HG03135 (cell line): Measurements from ENCODE around the gene GRHL3.

Source experiments
- ATAC-seq: cut with Tn5 transposase; IDR thresholded peaks from one replicate; pipeline ENCODE4 v1.9.1; 2021; ENCODE audit warnings: mild to moderate bottlenecking, moderate library complexity; ENCODE audit not compliant: unreplicated experiment

GRHL3 gene

DNA sequence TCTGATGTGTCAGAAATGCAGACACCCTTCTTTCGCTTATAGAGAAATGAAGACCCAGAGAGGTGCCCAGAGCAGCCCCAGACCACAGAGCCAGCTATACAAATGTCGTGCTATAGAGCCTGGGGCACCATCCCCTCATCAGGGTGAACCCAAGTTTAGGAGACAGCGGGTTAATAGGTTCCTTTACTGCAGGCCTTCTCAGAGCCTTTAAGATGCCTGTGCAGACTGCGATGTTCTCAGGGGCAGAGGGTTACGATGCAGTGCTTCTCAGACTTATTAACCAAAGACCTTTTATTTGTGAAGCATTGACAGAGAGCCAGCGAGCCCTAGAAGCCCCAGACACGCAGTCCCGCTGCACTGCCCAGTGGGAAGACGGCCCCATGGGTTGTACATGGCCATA lies 47.5 kb downstream of the GRHL3 start:
- ATAC-seq: no peak

DNA sequence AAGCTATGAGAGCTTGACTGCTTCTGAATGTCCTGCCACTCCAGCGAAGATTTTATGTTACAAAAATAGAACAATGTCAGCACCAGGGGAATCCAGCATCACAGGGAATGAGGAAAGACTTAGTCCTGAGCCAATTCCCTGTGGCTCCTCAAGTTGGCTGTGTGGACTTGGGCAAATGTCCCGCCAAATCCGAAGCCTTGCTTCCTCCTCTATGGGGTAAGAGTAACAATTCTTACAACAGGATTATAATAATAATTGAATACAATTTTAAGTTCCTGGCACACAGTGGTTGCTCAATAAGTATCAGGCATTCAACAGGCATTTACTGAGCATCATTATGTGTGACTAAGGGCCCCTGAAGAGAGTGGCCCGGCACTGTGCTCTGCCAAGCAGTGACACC lies 50.0 kb downstream of the GRHL3 start:
- ATAC-seq: no peak

DNA sequence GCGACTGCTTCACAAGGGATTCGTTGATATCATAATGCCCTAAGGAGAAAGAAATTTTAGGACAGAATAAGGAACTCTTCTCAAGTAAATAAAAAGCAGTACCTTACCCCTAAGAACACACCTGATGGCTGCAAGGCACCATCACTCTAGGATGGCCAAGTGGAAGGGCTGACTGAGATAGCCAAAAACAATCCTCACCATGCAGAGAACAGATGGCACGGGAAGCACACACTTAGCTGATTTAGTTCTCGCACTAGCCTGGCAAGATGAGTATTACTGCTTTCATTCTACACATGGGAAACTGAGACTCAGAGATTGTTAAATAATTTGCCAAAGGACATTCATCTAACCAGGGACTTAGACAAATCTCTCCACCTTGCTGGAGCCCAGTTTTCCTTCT lies 50.6 kb downstream of the GRHL3 start:
- no peak for ATAC-seq

DNA sequence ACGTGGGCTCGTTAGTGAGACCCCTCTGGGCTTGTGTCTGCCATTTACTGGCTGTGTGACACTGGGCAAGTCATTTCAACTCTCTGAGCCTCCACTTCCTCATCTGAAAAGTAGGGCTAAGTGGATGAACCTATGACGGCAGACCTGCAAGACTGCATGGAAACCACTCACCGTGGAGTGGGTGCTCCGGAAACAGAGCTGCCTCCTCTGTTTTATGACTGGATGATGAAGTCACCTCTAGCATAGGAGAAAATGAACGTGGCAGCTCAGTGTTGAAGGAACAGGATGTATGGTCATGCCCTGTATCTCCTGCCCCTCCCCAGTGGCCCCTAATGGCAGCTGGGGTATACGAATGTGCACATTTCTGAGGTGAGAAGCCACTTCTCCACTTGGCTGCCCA lies 53.9 kb downstream of the GRHL3 start:
- no peak for ATAC-seq

DNA sequence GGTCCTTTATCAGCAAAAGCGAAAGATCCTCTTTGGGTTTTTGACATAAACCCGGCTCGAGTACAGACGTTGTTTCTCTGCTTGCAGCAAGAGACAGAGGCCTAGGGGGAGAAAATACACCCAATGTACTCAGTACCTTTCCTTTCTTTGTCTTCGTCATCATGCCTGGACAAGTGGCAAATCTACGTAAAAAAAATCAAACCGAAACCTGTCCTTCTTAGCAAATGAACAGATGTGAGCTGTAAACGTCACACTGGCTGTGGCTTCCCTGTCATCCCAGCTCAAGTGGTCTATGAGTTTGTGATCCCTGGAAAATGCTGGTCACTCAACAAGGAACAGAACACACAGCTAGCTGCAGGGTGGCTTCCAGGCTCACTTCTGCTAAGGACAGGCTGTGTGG lies 54.6 kb downstream of the GRHL3 start:
- ATAC-seq: no peak

DNA sequence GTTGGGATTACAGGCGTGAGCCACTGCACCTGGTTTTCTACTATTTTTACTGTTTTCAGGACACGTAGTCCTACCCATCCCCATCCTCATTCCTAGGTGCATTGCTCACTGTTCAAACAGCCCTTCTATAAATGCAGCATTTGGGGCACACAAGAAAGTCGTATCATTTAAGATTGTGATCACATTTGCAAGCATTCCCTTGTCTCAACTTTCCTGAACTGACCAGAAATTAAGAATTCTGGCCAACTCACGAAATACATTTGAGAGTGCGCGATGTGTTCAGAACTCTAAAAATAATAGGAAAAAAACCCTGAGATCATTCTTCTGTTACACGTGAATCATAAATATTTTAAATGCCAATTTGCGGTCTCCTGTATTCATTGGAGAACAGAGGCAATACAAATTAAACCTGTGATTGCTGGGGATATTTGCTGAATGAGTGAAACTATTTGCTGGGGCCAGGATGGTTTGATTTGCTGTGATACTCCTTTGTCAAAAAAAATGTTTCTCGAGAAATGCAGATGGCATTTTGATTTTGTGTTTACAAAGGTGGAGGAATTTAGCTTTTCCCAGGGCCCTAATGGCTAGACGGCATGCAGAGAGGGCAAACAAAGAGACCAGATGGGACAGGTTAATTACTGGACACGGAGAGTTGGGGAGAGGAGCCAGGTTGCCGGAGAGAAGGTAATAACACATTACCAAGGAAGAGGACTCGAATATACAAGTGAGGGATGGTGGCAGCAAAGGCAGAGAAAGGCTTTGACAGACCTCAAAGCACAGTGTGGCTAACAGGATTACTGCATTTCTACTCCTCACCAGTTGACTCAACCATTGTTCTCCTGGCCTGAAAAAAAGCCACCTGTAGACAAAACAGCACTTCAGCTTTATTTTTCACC lies 56.0 kb downstream of the GRHL3 start:
- ATAC-seq: no peak

DNA sequence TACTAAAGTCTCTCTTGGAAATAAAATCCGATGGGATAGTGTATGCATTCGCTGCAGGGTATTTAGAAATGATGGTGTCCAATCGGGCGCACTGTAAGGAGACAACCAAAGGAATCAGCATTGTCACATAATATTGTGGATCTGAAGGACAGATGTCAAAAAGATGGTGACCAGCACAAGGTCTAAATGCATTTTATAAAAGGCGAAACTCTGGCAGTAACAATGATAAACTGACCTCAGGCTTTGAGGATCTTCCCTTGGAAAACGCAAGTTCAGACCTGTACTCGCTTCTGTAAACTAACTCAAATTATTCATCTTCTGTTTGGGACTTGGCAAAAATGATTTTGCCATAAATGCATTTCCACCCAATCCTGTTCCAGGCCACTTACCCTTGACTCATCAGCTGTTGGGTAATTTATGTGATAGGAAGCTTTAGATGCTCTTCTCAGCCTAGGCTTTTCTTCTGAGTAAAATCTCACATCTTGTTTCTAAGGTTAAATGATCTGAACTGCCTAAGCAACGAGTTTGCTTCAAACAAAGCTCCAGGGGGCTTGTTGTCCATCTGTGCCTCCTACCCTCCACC lies 60.7 kb downstream of the GRHL3 start:
- no peak for ATAC-seq

DNA sequence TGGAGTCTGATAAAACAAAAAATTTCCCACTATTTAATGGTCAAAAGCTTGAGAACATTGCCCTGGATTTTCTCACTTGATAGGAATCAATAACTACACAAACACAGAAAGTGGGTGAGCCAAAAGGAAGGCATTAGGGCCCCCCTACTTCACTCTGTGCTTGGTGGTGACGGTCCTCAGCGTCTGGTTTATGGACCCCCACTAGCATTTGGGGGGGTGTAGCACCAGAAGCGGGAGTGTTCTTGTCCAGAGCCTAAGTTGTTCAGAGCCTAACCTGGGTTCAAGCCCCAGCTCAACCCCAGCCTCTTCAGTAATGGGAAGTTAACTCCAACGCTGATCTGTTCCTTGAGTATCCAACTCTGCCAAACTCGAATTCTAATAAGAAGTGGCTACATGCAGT lies 61.4 kb downstream of the GRHL3 start:
- no peak for ATAC-seq

DNA sequence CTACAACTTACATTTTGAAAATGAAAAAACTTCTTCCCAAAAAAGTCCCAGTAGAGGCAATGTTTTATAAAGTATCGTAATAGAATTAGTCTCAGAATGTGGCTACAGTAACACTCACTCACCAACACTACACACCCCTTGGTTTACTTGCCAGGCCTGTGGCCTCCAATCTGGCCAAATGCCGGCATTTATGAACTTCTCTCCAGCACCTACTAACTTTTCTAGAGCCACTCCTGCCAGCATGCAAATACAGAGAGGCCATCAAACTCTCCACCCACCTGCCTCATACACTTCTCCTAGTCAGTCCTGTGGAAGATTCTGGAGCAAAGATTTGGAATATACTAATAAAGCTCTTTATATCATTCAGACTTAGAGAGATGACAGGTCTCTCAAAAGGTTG lies 62.1 kb downstream of the GRHL3 start:
- no peak for ATAC-seq

DNA sequence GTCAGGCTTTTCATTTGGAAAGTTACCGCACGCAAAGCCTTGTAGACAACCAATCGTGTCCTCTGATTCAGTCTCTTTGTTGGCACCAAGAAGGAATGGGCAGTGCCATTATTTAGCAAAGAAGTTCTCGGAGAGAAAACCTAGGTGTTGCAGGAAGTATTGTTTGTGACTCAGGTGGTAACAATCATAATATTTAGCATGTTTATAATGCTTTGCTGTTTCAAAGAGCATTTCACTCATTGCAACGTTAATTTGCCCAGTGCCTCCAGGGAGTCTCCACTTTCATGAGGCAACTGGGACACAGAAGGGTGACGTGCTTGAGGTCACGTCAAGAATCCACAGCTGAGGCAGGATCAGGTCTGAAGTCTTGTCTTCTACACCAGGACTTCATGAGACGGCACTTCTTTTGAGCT lies 63.0 kb downstream of the GRHL3 start:
- no peak for ATAC-seq

DNA sequence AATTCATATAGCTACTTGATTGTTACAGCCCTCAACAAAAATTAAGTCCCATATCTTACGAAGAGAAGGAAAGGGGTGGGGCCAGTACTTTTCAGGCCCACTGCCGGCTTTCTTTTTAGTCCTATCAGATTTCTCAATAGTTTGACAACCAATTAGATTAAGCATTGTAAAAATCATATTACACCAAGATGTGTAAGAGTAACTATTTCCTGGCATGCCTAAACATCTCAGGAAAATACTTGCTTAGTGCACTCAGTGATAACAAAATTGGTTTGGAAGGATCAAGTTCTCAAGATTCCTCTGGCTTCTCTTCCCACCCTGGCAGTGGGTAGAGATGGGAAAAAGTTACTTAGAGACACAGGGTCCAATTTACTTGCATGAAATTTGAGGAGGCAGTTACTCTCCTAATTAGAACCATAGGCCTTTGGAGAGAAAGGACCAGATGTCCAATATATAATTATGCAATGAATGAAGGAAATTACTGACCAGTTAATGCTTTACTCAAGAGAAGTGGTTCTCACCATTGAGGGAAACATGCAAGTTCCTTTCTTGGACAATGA lies 64.3 kb downstream of the GRHL3 start:
- no peak for ATAC-seq

DNA sequence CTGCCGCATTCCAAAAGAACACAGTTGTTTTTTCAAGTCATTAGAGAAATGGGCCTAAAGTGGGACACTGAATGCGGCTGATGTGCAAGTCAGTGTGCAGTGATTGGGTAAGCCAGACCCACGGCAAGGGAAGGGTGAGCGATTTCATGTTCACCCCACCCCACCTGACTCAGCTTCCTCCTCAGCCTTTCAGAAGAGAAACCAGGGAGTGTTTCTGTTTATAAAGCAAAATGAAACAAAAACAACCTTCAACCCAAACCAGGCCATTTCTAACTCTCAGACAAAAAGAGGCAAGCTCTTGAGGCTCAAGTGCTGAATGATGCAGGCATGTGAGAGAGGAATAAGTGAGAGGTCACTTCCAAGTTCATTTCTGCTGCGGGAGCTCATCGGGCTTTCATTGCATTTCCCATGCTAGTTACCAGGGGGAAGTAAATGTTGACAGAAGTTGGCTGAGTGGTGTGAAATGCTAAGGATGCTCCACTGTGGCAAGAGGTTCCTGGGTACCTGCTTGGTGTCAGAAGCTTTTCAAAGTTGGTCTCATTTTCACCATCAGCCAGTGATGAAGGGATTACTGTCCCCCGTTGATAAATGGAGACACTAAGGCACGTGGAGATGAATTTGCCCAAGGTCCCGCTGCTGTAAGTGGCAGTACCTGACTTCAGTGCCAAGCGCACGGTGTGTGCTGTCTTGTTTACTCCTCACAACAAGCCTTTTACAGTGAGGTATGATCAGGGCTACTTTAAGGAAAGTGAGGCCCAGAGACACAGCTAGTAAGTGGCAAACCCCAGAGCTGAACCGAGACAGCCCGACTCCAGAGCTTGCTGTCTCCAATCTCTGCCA lies 65.3 kb downstream of the GRHL3 start:
- ATAC-seq: no peak

DNA sequence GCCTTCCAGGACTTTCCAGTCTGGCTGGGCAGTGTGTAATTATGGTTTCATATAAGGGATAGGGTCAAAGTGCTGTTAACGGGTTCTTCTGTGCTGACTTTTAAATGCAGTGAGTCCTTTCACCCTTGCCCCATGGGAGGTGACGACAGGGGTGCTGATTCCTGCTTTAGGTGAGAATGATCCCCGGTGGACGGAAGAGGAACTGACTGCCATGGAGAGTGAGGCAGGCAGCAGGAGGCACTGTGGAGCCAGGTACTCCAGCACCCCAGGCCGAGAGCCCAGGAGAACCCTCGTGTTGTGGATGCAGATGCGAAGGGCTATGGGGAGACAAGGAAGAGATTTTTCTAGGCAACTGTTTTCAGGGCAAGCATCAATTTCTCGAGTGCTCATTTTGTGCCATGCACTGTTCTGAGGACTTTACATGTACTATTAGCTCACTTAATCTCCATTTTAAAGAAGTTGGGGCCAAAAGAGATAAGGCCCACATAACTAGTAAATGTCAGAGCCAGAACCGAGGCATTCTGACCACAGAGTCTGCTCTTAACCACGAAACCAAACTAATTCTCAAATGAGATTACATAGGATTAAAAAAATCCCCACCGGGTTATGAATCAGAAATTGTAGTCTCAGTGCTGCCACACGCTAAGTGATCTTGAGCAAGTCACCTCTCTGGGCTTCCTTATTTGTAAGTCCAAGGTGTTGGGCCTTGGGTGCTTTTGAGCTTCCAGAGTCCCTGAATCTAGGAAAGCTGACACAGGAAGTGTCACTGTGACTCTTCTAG lies 66.2 kb downstream of the GRHL3 start:
- no peak for ATAC-seq

DNA sequence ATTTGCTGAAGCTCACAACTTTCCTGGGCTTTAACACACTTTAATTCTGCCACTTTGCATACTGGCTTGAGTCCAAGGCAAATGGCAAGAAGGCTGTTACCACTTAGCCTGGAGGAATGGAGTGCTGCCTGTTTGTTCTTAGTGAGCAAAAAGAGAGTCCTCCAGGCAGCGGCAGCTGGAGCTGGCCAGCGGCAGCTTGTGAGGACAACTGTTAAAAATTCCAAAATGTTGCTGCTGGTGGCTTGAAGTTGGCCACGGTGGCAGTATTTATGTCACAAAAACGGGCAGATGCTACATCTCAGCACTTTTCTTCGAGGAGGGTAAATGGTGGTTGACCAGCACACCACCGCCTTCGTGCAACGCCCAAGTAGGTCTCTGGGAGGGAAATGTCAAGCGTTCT lies 67.1 kb downstream of the GRHL3 start:
- ATAC-seq: no peak

DNA sequence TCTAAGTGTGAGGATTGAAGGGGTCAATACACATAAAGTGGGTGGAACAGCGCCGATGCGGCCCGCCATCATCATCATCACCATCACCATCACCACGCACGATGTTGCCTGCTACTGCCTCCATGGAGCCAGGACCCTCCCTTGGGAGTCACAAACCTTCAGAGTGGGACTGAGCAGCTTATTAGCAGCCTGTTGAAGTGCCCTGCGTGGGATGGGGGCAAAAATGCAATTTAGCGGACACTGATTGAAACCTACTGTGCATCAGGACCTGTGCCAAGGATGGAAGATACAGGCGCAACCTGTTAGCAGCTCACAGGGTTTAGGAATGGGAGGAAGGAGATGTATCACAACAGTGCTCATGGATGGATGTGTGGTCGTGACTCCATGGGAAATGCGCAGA lies 67.8 kb downstream of the GRHL3 start:
- no peak for ATAC-seq

DNA sequence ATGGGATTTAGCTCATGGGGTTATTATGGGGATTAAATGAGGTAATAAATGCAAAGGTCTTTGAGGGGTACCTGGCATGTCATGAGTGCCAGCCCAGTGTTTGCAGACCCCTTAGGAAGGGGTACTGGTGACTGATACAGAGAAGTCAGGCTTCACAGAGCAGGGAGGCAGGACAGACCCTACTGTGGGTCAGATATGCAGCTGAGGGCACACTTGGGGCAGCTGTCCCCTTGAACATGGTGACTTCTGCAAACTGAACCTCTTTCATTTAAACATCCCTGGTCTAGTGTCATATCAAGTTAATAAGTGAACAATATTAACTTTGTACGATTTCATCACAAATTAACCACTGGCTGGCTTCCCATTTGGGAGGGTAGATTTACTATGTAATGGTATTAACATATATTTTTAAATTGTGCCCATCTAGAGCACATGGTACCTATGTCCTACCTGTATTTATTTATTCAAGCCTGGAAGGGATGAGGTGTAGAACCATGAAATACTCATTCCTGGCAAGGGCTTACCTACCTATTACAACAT lies 68.5 kb downstream of the GRHL3 start:
- ATAC-seq: no peak

DNA sequence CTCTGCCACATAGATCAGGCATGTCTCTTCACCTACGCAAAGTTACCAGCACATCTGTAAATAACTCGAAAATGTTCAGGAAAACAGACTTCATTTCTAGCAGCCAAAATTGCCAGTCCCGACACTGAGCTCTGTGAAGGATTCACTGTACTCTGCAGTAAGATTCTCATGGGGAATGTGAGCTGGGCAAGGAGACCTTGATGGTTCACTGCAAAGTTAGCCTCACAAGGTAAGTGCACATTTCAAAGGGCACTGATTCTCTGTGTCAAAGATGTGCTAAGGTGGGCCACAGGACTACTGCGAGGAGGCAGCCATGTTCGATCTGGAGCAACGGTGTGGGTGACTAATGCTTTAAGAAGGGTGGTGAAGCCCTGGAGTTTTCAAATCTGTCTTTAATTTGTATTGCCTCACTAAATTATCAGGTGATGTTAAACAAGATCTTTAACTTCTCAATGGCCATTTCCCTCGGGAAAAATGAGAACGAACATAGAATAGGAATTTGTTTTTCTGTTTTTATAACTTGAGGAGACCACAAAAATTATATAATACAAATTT lies 69.3 kb downstream of the GRHL3 start:
- no peak for ATAC-seq

DNA sequence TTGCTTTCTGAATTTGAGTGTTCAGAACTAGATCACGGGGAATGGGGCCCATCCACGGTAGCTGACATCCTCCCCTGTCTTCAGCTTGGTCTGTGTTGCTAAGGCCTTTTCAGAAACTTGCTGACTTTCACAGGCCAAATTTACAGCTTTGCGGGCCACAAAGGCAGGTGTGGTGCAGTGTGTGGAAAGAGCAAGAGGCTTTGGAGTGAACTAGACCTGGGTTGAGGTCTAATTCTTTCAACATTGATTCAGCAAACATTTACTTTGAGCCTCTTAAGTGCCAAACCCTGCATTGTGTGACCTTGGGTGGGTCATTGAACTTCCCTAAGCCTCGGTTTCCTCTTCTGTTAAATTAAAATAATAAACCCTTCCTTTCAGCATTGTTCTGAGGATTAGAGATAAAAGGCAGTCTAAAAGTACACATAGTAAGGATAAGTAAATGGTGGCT lies 70.1 kb downstream of the GRHL3 start:
- no peak for ATAC-seq

DNA sequence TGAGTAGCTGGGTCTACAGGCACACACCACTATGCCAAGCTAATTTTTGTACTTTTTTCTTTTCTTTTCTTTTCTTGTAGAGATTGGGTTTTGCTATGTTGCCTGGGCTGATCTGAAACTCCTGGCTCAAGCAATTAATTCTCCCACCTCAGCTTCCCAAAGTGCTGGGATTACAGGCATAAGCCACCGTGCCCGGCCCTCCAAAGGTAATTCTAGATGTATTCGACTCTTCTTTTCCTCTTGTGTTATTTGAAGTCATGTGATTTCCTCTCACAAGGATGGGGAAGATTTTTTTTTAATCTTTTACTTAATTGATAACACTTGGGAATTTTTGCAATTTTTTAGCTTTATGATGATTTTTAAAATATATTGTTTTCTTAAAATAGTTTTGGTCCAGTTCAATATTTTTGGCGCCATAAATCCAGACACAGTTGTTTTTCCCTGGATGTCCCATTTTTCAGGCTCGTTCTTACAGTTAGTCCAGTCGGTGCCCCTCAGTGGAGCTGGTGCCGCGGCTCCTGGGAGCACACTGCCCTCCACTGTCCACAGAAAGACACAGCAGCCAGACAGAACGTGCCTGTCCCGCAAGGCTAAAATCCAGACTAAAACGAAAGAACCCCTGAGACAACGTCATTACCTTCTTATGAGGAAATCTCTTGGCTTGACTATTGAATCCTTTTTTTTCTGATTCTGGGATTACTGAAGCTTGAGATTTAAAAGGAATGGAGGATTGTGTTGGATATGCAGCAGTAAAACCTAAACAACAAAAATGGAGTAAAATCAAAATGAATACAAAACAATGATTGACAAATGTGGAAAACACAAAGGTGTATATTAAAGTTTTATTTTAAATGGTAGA lies 72.0 kb downstream of the GRHL3 start:
- ATAC-seq: no peak
